Activated B cell treated with CpG ODN at 0.5 μM for 24 hours (primary cell): ENCODE results near the gene STAB2. TPM values are rescaled to one million over a fixed set of nuclear protein-coding genes. Genes with fewer than 3 reads are reported as not detected.

ENCODE experiments used
- ATAC-seq: fragments of 200-7000 bp; cut with Tn5 transposase; one replicate; pipeline ENCODE4 v1.10.0; 2021; ENCODE audit warnings: low read depth, mild to moderate bottlenecking, moderate library complexity
- CTCF ChIA-PET: fragments of 350-600 bp; sonication (Branson Sonifier 250); formaldehyde crosslinking; loops from one replicate; lab custom pipeline; 2021; ENCODE audit warnings: antibody characterized with exemption; lab: Charles Lee
- POLR2A ChIA-PET: fragments of 350-600 bp; sonication (Branson Sonifier 250); formaldehyde crosslinking; loops from one replicate; lab custom pipeline; 2021; ENCODE audit warnings: antibody characterized with exemption; lab: Charles Lee
- DNase-seq: peaks from one replicate; pipeline ENCODE4 v3.0.0; 2022
- H3K27ac Mint-ChIP-seq: one replicate; pipeline ENCODE4 v1.8.0; 2020; ENCODE audit warnings: mixed read lengths
- H3K27me3 Mint-ChIP-seq: one replicate; pipeline ENCODE4 v1.8.0; 2021; ENCODE audit warnings: mixed read lengths
- H3K36me3 Mint-ChIP-seq: one replicate; pipeline ENCODE4 v1.8.0; 2021; ENCODE audit warnings: low read depth, mixed read lengths
- H3K4me1 Mint-ChIP-seq: one replicate; pipeline ENCODE4 v1.8.0; 2021; ENCODE audit warnings: mixed read lengths
- H3K4me3 Mint-ChIP-seq: one replicate; pipeline ENCODE4 v1.8.0; 2020; ENCODE audit warnings: mild to moderate bottlenecking, mixed read lengths
- H3K9me3 Mint-ChIP-seq: one replicate; pipeline ENCODE4 v1.8.0; 2020; ENCODE audit warnings: mixed read lengths
- intact Hi-C: fragments of 100-400 bp; cut with micrococcal nuclease; formaldehyde crosslinking; loops from one replicate; pipeline ENCODE4 v1.15.1; 2024
- total RNA-seq: library from RNA; stranded (reverse); gene quantifications from 2 replicates; pipeline ENCODE4 v1.2.3, GENCODE V29; 2022
- TF ChIP-seq, protein P1 (sequence below): fragments of 200-600 bp; IDR thresholded peaks from one replicate; pipeline ENCODE4 v1.8.0; 2022; ENCODE audit warnings: antibody characterized with exemption, mild to moderate bottlenecking

Gene STAB2
- total RNA-seq, 1 donor from 2014 or later = not detected

- Mint-ChIP-seq H3K27ac (no peak overlapping the region), H3K27me3 (no peaks in the 10 kb centered on the region), H3K9me3 (no peaks in the 10 kb centered on the region), H3K36me3 (peaks cover 24% of the 10 kb centered on the region), H3K4me1 (no peaks in the 10 kb centered on the region), H3K4me3 (no peak overlapping the region)
- ATAC-seq = no peak
- ChIA-PET POLR2A (no interaction called here), CTCF (no interaction called here)
- TF ChIP-seq, protein P1, sequence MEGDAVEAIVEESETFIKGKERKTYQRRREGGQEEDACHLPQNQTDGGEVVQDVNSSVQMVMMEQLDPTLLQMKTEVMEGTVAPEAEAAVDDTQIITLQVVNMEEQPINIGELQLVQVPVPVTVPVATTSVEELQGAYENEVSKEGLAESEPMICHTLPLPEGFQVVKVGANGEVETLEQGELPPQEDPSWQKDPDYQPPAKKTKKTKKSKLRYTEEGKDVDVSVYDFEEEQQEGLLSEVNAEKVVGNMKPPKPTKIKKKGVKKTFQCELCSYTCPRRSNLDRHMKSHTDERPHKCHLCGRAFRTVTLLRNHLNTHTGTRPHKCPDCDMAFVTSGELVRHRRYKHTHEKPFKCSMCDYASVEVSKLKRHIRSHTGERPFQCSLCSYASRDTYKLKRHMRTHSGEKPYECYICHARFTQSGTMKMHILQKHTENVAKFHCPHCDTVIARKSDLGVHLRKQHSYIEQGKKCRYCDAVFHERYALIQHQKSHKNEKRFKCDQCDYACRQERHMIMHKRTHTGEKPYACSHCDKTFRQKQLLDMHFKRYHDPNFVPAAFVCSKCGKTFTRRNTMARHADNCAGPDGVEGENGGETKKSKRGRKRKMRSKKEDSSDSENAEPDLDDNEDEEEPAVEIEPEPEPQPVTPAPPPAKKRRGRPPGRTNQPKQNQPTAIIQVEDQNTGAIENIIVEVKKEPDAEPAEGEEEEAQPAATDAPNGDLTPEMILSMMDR = no peak
- intact Hi-C loops = no loop called here
- no peak for DNase-seq
Observed at GRCh38 chr12:103768467-103769123, 181.5 kb downstream of the STAB2 start.

DNA sequence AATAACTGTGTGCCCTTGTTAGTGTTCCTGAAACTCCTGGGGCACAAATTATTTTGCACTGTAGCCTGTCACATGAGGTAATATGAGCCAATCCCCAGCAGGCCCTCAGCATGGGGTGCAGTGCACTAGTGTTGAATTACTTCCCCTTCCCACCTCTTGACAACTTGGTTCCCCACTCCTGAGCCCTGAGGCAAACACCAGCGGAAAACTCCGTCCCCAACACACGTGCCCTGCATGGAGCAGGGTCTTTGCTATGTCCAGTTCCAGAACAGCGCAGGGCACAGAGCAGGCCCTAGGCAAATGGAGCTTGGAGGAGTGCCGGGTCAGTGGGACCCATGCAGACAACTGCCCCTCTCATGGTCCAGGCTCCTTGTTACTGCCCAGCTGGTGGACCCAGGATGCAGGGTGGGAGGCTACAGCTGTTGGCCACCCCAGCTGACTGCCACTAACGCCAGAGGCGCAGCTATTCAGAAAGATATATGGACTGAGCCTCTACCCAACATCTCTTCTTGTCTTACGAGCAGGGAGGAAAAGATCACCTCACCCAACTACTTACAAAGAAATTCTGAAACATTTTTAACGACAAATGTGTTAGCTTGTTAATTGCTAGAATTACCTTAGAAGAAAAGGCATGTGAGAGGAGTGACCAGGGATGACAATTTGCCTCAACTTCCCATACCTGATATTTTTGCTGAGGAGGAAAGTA, 182.3 kb downstream of the STAB2 start:
- no peaks in the 10 kb centered on the region for H3K9me3 Mint-ChIP-seq
- H3K36me3 Mint-ChIP-seq = peaks cover 24% of the 10 kb centered on the region
- TF ChIP-seq, protein P1 = no peak
- intact Hi-C loops = no loop called here
- no peaks in the 10 kb centered on the region for H3K4me1 Mint-ChIP-seq
- no peaks in the 10 kb centered on the region for H3K27me3 Mint-ChIP-seq
- no peak overlapping the region for H3K4me3 Mint-ChIP-seq
- ChIA-PET POLR2A (no interaction called here), CTCF (no interaction called here)
- H3K27ac Mint-ChIP-seq = no peak overlapping the region
- DNase-seq (no peak), ATAC-seq (no peak)

- intact Hi-C loops = loop anchor here (1.0 to 5.0 kb wide), 3 partner anchors 101 to 338 kb away; no protein-coding TSS in a partner anchor
- no peak for DNase-seq
Observed at GRCh38 chr12:103771466-103771865, 184.4 kb downstream of the STAB2 start.

GRCh38 chr12:103772367-103773108, 185.5 kb downstream of the STAB2 start:
- ATAC-seq = no peak
- CTCF ChIA-PET = no interaction called here
- H3K27me3 Mint-ChIP-seq = no peaks in the 10 kb centered on the region
- no peak overlapping the region for H3K4me3 Mint-ChIP-seq
- no peak overlapping the region for H3K27ac Mint-ChIP-seq
- no peak for DNase-seq
- H3K4me1 Mint-ChIP-seq = no peaks in the 10 kb centered on the region
- intact Hi-C loops = loop anchor here (5.0 kb wide), 2 partner anchors 100 to 205 kb away; no protein-coding TSS in a partner anchor
- POLR2A ChIA-PET = no interaction called here
- H3K9me3 Mint-ChIP-seq = no peaks in the 10 kb centered on the region
- peaks cover 30% of the 10 kb centered on the region for H3K36me3 Mint-ChIP-seq
- TF ChIP-seq, protein P1 = no peak

More at GRCh38 chr12:103771466-103771865, 184.4 kb downstream of the STAB2 start:
- ATAC-seq = no peak
- H3K4me3 Mint-ChIP-seq = no peak overlapping the region
- no peaks in the 10 kb centered on the region for H3K9me3 Mint-ChIP-seq
- H3K27me3 Mint-ChIP-seq = no peaks in the 10 kb centered on the region
- no peak overlapping the region for H3K27ac Mint-ChIP-seq
- CTCF ChIA-PET = interaction anchor here (2.4 kb wide), 1 partner anchor 337 kb away, joined by 19 read pairs; no protein-coding TSS in a partner anchor
- POLR2A ChIA-PET = no interaction called here
- TF ChIP-seq, protein P1 = no peak
- peaks cover 27% of the 10 kb centered on the region for H3K36me3 Mint-ChIP-seq
- no peaks in the 10 kb centered on the region for H3K4me1 Mint-ChIP-seq
